ENCODE measurements around the gene CHTOP.
"Not testable (repeated sequence)": the region's sequence is repeated elsewhere in the genome, so short reads cannot be mapped to it uniquely, and the experiment has no call there.

Gene CHTOP

GRCh38 chr1:153663211-153663610 is 29.3 kb downstream of the CHTOP start:
- DNase-seq, result no peak

- no peak for DNase-seq
These were observed 33.6 kb downstream of the CHTOP start for GRCh38 chr1:153667439-153667838.

DNA sequence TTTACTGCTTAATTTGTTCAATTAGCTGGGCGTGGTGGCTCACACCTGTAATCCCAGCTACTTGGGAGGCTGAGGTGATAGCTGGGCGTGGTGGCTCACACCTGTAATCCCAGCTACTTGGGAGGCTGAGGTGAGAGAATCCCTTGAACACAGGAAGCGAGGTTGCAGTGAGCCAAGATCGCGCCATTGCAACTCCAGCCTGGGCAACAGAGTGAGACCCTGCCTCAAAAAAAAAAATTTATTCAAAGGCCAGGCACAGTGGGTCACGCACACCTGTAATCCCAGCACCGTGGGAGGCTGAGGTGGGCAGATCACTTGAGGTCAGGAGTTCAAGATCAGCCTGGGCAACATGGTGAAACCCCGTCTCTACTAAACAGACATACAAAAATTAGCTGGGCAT is 34.8 kb downstream of the CHTOP start:
- not testable (repeated sequence) for DNase-seq

DNA sequence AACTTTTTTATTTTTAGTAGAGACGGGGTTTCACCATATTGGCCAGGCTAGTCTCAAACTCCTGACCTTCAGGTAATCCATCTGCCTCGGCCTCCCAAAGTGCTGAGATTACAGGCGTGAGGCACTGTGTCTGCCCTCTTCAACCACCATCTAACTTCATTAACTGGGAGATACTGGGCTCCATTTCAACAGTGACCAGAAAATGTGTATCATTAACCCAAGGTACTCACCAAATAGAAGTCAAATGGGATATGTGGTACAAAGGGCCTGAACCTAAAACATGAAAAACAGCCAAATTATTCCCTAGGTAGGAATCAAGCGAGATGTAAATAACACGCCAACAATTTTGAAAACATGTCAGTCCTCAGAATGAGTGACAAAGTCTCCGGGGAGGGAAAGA is 35.7 kb downstream of the CHTOP start:
- no peak for DNase-seq

DNA sequence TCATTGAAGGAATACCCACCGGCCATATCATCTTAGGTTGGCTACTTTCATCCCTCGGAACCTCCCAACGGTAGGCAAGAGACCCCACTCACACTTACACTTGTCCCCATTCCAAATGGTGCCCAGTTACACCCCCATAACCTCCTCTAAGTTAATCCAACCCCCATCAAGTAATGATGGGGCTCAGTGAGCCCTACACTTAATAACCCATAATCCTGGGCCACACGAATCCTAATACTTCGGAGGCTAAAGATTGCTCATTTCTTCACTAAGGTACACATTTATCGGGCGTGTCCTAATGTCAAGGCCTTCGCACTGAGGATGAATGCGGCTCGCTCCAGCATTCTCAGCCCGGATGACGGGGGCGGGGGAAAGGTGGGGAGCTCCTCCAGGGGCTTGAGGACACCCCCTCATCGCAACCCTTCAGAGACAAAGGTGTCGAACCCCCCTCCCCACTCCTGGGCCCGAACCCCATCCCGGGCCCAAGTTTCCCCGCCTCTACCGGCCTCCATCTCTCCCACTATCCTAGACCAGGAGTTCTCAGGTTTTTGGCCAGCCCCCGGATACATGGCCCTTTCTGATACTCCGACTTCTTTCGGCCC is 36.5 kb downstream of the CHTOP start:
- DNase-seq, result no peak

GRCh38 chr1:153670859-153671627 is 37.2 kb downstream of the CHTOP start, which contains the start of gene ILF2:
ILF2 (minus strand) TSS chr1:153670993; CDS start chr1:153670922, 71 bp downstream.
- DNase-seq, result peak; percentile 96

- DNase-seq, result peak; percentile 33
These were observed 37.9 kb downstream of the CHTOP start for GRCh38 chr1:153671628-153672353.

DNA sequence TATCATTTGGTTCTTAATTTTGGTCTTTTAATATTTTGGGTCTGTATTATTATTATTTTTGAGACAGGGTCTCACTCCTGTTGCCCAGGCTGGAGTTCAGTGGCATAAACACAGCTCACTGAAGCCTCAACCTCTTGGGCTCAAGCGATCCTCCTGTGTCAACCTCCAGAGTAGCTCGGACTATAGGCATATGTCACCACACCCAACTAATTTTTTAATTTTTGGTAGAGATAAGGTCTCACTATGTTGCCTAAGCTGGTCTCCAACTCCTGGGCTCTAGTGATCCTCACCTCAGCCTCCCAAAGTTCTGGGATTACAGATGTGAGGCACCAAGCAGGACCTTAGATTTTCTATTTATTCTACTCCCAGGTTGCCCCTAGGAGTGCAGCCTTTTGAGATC is 39.6 kb downstream of the CHTOP start:
- no peak for DNase-seq

DNA sequence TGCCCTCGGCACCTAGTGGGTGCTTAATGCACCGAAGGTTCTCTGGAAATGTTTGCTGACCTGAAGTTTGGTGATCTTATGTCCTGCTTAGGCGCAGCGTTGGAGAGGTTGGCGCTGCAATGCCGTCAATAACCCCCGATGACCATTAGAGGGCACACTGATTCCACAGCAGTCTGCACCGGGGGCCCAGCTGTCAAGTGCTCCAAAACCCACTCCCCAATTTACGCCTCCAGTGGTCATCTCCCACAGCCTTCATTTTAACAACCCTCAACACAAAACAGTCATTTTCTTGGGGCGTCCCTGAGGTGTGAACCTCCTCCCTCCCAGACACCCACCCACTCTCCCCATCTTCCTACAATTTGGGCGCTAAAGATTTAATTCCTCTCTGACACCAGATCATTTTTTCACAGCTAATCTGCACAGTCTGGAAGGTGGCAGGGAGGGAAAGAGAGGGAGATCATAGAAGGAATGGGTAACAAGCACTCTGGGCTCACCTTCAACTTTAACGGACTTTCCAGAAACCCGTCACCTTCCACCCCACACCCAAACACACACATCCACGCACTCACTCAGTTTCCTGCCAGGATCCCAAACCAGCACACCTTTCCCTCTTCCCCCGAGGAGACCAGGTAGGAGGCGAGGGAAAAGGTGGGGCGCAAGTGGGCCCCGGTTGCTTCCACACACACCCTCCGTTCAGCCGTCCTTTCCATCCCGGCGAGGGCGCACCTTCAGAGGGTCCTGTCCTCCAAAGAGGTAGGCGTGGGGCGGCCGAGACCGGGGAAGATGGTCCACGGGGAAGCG is 44.1 kb downstream of the CHTOP start:
- peak; percentile 28 for DNase-seq

GRCh38 chr1:153678519-153679336 is 44.9 kb downstream of the CHTOP start, which contains the start of gene NPR1:
NPR1 (plus strand) TSS chr1:153678688; CDS start chr1:153679109, 421 bp downstream.
- DNase-seq, result no peak

GRCh38 chr1:153679337-153680119 is 45.7 kb downstream of the CHTOP start:
- peak; percentile 19 for DNase-seq

- no peak for DNase-seq
These were observed 46.2 kb downstream of the CHTOP start for GRCh38 chr1:153680120-153680403.

DNA sequence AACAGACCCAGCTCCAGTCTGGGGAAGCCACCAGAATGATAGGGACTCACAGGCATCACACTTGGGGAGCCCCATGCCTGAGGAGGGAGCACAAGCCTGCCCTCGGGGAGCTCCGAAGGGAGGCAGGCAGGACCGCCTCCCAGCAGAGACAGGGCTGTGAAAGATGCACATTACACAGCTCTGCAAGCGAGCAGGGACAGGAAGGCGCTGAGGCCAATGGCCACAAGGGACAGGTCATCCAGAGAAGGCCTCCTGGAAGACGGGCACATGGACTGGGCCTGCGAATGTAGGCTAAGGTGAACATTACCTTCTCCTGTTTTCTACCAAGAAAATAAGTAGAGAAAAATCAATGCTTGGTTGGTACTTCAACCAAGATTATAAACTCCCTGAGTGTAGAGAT is 48.9 kb downstream of the CHTOP start:
- no peak for DNase-seq

- no peak for DNase-seq
These were observed 50.0 kb downstream of the CHTOP start for GRCh38 chr1:153683854-153684253.

DNA sequence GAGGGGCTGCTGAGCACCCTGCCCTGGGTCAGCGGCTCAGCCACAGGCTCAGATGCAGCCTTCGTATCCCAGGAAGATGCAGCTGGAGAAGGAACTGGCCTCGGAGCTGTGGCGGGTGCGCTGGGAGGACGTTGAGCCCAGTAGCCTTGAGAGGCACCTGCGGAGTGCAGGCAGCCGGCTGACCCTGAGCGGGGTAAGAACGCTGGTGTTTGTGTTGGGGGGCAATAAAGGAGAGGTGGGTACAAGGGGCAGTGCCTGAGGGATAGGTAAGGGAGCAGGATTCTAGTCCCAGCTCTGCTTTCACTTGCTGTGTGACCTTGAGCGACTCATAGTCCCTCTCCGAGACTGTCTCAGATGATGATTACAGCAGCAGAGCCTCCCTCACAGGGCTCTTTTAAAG is 51.0 kb downstream of the CHTOP start:
- DNase-seq, result no peak

GRCh38 chr1:153685544-153686340 is 51.9 kb downstream of the CHTOP start:
- DNase-seq, result no peak

DNA sequence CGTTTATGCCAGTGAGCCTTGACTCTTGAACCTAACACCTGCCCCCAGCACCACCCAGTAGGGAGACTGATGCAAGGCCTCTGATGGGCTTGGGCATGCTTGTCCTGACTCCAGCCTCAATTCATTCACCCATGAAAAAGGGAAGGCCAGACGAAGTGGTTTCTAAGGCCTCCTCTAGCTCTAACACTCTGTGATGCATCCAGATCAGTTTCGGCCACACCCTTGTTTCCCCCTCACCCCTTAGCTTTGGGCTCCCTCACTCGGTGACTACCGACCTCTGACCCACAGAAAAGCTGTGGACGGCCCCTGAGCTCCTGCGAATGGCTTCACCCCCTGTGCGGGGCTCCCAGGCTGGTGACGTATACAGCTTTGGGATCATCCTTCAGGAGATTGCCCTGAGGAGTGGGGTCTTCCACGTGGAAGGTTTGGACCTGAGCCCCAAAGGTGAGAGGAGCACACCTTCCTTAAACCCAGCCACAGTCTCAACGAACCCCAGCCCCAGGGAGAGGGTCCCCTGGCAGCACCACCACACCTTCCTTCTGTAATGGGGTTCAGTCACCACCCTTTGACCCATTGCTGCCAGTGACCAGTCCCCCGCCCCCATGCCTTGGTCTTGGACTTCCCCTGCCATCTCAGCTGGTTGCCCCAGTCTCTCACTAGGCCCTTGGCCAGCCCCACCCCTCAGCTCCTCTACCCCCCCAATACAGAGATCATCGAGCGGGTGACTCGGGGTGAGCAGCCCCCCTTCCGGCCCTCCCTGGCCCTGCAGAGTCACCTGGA is 53.7 kb downstream of the CHTOP start:
- DNase-seq, result no peak

DNA sequence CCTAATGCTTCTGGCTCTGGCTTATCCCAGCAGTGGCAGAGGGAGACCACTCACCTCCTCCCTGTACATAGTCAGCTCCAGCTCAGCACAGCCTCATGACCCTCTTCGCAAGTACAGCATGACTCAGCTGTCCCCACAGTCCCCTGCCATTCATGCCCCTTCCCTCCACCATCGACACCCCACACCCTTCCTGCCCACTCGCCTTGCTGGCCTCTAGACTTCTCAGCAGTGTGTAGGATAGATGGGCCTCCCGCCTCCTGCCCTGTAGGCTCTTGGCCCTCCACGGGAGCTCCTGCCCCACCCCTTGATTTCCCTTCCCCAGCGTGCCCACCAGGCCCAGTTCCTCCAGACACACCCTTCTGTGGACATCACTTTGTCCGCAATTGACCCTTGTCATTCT is 54.4 kb downstream of the CHTOP start:
- DNase-seq, result no peak

DNA sequence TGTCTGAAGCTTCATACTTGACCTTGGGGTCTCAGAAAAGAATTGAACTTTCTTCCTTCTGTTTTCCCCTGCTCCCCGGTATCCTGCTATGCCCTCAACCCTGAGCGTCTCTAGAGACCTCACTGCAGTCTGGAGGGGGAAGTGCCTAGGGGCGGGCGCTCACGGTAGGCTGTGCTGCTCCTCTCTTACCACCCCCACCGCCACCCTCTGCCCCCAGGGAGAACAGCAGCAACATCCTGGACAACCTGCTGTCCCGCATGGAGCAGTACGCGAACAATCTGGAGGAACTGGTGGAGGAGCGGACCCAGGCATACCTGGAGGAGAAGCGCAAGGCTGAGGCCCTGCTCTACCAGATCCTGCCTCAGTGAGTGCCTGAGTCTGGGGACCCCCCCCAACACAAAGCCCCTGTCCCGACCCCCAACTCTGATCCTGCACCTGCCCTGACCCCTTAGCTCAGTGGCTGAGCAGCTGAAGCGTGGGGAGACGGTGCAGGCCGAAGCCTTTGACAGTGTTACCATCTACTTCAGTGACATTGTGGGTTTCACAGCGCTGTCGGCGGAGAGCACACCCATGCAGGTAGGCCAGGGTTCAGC is 55.0 kb downstream of the CHTOP start:
- DNase-seq, result no peak

All from activated gamma-delta T cell treated with Interleukin-2 at 50 U/mL for 16 hours (primary cell).